NCI-H526 treated with DMSO at 0.1 percent for 48 hours (cell line): ENCODE results near the gene ATF2.

ENCODE experiments used
- DNase-seq: peaks from one replicate; lab custom pipeline; 2025; lab: John Stamatoyannopoulos, UW

ATF2 gene, protein sequence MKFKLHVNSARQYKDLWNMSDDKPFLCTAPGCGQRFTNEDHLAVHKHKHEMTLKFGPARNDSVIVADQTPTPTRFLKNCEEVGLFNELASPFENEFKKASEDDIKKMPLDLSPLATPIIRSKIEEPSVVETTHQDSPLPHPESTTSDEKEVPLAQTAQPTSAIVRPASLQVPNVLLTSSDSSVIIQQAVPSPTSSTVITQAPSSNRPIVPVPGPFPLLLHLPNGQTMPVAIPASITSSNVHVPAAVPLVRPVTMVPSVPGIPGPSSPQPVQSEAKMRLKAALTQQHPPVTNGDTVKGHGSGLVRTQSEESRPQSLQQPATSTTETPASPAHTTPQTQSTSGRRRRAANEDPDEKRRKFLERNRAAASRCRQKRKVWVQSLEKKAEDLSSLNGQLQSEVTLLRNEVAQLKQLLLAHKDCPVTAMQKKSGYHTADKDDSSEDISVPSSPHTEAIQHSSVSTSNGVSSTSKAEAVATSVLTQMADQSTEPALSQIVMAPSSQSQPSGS

DNA sequence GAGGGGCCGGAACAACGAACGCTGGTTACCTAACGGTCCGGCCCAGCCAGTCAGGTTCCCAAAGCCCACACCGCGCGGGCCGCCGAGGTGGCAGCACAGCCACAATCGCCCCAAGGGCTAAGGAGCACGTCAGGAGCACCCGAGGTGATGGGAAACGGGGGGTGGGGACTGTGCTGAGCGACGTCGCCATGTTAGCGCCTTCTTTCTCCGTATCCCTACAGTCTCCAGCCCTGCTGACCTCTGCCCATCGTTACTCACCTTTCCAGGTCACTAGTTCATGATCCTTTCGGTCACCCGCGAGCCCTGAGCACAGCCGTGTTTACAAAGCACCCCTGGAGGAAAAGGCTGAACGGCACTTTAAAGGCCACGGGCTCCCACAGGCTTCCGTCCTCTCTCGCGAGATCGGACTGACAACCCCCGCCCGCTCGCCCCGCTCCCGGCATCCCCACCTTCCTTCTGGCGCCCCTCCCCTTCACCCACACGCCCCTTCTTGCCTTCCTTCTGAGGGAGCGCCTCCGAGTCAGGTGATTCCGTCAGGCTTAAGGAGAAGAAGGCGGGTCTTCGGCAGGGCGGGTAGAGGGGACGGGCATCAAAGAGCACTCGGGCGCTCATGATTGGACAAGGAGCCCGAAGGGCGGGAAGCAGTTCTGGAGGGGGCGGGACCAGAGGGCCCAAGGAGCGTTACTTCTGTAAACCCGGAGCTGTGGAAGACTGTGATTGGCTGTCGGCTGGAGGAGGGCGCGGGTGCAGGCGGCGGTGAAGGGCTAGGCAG, at the start of gene ATF2:
ATF2 (minus strand) TSS at position 412 of the 772 bp plus-strand sequence. CDS start 31,760 bp downstream, outside the sequence.
- DNase-seq: peak; percentile 98

DNA sequence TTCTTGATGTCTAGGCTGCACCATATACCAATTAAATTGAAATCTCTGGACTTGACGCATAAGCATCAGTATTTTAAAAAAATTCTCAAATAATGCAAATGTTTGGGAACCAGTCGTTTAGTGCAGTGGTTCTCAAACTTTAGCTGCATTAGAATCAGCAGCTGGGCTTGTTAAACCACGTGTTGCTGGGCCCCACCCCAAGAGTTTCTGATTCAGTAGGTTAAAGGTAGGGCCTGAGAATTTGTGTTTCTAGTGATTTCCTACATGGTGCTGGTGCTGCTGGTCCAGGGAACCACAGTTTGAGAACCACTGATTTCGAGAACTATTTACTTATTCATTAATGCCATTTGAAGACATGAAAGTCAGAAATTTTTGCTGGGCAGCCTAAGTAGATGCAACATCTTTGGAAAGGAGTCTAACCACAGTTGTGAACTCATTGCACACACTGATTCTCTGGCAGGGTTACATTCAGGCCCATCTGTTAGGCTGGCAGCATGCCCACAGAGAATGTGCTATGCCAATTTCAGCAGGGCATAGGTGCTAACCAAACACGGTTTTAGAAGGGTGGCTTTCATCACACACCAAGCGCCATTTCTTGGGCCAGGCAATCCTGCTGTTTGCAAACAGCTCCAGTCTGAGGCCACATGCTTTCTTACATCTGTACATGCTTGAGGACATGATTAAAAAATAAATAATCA, 39.9 kb upstream of the ATF2 start:
- DNase-seq: no peak

DNA sequence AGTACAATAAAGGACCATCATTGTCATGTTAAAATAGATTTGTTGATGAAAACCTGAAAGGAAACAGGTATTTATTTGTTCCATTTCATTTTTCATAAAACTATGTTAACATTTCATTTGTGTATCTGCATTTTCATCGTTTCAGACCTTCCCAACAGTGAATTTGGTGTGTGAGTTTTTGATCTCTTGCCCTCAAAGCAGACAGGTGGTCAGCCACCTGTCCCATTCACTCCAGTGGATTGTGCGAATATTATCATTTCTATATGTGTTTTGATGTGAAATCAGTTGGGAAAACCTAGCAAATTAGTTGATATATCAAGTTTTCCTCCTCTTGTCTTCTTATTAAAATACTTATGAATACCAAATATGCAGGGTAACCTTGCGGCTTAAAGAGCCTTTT, 38.9 kb upstream of the ATF2 start:
- DNase-seq: no peak

DNA sequence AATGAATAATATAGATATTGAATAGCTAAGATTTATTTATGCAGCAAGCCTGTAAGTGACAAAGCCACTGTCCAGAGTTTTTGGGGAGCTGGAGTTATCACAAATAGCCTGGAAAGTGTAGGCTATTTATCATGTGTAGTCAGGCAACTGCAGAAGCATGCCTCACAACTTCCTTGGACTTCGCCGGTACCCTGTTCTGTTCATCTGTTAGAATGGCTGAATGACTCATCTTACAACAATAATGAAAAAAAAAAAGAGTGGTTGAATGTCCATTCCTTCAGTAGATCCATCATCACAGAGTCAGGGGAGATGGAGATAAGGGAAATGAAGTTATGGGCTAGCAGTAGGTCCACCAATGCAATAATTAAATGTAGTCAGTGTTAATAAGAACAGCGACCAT, 37.5 kb upstream of the ATF2 start:
- DNase-seq: no peak

DNA sequence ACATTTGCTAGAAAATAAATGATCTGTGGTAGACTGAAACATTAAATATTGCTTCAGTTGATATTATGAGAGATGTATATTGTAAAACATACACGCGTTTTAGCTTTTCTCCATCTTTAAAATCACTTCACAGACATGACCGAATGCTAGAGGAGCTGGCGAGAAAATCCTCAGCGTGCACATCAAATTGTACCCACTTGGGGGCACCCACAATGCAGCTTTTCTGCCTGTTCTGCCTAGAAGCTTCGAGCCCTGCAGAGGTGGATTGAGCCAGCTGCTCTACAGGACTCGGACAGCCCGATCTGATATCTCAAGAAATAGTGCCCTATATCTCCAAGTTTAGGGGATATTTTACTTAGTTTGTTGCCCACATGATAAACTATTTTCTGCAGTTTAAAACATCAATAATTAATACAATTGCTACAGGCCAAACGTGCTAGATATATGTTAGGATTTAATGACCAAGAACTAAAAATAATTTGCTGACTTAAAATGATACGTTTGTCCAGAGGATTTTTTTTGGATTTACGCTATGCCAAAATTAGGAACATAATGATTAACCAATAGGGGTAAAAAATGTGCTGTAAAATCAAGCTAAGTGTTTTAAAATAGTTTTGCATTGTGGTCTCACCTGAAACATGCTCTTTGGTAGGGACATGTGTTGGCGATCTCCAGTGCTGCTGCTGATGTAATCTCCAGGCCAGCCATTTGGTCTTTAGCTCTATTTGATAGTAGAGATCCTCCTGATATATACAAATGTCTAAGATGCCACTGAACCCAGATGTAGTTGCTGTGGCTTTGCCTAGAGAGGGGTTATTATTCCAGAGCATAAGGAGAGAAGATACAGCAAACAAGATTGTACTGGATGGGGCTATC, 35.9 kb upstream of the ATF2 start:
- DNase-seq: peak; percentile 53

DNA sequence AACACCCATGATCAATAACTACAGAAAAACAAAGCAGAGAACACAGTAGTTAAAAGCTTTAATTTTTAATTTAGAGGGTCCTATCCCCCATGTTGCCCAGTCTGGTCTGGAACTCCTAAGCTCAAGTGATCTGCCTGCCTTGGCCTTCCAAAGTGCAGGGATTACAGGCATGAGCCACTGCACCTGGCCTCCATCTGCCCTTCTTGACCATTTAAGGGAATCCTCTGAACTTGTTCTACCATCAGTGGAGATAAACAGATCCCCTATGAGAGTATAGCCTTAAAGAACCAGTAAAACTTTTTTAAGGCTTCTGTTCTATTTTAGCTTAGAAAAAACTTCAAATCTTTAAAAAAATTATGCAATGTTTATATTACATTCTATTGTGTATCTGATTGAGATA, 27.0 kb upstream of the ATF2 start:
- DNase-seq: no peak

DNA sequence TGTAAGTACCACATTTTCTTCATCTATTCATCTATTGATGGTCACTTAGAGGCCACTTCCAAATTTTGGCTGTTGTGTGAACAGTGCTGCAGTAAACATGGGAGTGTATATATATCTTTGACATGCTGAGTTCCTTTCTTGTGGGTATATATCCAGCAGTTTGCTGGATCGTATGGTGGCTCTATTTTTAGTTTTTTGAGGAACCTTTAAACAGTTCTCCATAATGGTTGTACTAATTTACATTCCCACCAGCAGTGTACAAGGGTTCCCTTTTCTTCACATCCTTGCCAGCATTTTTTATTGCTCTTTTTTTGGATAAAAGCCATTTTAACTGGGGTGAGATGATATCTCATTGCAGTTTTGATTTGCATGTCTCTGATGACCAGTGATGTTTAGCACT, 20.8 kb upstream of the ATF2 start:
- DNase-seq: no peak

DNA sequence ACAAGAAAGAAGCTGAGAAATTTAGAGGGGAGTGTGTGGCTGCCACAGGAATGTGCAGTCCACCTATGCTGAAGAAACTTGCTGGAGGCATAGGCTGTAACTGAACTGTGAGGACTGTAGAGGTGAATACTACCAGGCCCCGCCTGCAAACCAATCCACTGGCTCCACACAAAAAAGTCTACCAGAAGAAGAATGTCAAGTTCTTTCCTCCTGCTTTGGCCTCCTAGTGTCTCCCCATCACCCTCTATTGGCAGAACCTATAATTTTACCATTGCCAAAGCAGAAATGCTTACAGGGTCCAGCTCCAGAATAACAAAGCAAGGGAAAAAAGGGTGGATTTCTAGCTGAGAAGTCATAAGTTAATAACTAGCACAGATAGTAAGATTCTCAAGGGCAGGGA, 19.4 kb upstream of the ATF2 start:
- DNase-seq: no peak

DNA sequence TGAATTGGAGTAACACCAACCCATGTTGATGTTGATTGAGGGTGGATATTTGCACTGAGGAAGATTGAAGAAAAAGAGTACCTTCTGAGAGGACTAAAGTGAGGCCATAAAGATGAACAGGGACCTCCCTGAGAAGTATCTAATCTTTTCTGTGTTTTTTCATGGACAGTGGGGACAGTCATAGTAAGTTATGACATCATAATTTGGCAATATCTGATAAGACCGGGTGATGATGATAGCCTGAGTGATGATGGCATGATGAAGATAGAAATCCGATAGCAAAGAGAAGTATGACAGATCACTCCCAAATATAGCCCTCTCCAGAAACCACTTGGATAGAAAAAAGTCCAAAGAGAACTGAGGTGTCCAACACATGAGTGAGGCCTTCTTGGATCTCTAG, 15.7 kb upstream of the ATF2 start:
- no peak for DNase-seq

DNA sequence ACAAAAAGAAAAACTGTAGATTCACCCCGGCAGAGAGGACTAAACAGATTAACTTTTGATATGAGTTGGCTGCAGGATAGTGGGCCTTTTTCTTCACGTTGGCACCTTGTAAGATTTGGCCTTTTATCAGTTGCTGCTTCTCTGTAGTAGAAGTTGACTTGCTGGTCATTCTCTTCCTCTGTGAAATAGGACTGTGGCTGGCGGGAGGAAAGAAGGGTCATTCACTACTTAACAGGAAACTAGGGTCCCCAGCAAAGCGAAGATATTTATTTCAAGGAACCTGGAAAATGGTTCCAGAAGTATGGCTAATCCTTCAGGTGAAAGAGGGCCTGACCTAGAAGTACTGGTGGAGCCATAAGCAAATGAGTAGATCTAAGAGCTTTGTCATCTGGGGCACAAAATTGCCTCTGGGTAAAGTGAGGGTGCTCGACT, 13.9 kb upstream of the ATF2 start:
- DNase-seq: no peak

DNA sequence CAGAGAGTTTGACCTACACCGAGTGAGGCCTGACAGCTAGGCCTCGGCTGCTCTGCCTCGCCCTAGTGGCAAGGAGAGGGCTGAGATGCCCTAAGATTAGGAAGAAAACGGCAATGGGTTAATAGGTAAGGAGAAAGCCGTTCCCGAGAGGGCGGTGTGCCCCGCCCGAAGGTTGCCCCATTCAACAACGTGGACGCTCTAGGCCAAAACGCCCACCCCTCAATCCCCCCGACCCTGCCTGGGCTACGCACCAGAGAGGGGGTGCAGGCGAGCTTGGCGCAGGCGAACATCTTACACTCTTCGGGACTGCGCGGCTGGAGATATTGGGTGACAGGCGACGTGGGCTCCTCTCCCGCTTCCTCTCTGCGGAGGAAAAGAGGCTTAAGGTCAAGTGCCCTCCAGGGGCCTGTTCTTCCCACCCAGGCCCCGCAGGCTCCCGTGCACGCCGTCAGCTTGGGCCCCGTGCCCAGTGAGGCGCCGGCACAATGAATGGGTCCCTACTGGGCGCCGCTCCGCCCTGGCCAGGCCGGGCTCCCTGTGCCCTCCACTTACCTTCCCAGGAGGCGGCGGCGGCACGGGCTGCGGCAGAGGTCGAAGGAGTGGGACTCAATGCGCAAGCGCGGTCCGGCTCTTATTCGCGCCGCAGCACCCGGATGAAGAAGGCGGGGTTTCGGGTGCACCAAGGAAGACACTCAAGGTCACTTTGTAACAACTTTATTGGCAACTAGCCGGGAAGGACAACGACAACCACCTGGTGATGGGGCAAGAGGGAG, 13.3 kb upstream of the ATF2 start, which contains the start of gene ATP5MC3:
ATP5MC3 (minus strand) TSS at position 607 of the 773 bp plus-strand sequence; CDS start at position 290, 317 bp downstream.
- peak; percentile 90 for DNase-seq

DNA sequence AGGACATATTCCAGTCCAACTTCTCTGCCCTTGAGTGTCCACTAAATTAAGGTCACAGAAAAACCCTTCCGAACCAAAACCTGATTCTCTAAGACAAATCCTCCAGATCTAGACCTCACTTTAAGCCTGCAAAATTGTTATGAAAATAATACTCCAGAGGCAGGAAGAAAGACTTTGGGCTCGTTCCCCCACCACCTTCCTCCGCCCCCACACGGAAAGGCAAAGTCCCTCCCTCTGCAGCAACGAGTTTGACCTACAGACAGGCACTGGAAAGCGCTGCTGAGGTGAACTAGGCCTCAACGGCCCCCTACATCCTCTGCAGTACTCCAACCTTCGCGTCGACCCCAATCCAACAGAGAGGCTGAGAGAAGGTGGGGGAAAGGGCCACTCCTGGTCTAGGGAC, 12.7 kb upstream of the ATF2 start:
- DNase-seq: peak; percentile 55

DNA sequence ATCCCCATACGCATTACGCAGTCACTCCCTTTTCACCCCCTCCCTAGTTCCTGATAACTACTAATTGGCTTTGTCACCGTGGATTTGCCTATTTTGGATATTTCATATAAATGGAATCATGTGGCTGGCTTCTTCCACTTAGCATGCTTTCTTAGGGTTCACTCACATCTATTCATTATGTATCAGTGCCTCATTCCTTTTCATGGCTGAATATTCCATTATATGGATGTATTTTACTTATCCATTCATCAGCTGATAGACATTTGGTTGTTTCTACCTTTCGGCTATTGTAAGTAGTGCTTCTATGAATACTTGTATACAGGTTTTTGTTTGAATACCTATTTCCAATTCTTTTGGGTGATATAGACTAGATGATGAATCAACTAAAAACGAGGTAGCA, 8.6 kb upstream of the ATF2 start:
- no peak for DNase-seq

DNA sequence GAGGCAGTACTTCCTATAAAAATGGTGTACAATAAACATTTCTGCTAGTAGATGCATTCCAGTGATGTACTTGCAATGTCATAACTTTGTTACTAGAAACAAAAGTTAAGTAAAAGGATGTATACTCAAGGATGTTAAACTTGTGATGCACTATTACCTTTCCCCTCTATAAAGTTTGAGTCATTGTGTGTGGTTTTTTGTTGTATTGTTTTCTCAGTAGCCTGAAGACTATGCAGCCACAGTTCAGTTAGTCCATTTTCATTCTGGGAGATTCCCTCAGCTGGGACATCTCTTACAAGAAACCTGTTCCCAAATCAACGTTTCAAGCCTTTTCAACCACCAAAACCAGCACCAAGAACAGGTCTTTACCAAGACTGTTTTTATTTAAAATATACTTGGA, 7.9 kb upstream of the ATF2 start:
- no peak for DNase-seq

DNA sequence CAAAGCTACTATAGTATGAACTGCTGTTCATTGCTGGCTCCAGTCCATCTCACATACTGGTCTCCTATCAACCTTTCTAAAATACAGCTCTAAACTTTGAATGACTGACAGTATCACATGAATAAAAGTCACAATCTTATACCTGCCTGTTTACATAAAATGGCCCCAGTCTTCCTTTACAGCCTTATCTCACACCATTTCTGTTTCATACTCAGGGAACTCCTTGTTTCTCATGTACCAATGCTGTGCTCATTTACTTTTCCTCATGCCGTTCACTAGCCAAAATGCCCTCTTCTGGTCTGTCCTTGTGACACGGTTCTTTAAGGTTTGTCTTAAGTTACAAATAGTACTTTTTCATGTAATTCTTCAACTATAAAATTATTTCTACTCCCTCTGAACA, 7.3 kb upstream of the ATF2 start:
- no peak for DNase-seq

DNA sequence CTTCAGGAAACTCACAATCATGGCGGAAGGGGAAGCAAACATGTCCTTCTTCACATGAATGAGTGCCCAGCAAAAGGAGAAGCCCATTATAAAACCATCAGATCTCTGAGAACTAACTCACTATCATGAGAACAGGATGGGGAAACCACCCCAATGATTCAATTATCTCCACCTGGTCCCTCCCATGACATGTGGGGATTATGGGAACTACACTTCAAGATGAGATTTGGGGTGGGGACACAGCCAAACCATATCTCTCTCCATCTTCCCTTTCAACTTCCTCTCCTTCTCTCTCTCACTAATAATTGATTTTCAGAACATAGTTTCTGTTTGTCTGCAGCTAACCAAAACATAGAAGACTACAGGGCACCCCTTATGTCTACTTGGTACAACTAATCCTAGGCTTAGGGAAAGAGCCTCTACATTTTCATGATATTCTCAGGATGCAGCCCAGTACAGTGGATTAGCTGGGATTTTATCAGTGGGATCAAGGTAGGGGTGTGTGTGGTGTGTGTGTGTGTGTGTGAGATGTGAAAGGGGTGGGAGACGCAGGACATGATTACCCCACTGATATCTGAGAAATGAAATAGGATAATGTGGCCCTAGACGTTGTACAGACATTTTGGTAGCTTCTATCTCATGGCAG, 2.8 kb upstream of the ATF2 start:
- no peak for DNase-seq

DNA sequence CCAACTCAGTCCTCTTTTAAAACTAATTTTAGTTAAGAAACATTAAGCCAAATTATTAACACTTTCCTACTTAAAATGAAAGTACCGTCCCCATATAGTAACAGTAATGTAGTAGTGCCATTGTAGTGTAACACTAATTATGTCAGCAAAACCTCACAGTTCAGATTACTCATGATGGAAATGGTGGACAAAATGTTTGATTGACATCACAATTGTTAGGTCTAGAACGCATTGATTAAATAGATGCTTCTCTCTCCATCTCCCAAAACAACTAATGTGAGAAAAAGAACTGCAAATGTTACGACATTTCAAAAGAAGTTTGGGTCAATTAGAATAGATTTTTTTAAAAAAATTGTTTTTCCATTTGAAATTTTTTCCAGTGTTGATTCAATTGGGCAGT, 1.2 kb upstream of the ATF2 start:
- DNase-seq: no peak

DNA sequence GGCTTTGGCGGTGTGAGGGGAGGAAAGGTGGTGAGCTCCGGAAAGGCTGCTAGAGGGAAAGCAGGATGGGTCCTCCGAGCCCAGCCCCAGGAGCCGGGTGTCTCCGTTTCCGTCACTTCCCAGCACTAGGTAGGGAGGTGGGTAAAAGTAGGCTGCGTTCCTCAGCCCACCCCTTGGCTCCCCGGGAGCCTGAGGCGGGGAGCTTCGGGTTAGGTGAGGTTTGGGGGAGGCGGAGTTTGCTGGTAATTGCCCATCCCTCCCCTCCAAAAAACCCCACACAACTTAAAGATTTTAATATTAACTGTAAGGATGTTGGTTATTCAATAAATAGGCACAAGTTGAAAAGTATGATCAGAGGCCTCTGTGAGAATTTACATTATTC, 552 bp upstream of the ATF2 start:
- no peak for DNase-seq

DNA sequence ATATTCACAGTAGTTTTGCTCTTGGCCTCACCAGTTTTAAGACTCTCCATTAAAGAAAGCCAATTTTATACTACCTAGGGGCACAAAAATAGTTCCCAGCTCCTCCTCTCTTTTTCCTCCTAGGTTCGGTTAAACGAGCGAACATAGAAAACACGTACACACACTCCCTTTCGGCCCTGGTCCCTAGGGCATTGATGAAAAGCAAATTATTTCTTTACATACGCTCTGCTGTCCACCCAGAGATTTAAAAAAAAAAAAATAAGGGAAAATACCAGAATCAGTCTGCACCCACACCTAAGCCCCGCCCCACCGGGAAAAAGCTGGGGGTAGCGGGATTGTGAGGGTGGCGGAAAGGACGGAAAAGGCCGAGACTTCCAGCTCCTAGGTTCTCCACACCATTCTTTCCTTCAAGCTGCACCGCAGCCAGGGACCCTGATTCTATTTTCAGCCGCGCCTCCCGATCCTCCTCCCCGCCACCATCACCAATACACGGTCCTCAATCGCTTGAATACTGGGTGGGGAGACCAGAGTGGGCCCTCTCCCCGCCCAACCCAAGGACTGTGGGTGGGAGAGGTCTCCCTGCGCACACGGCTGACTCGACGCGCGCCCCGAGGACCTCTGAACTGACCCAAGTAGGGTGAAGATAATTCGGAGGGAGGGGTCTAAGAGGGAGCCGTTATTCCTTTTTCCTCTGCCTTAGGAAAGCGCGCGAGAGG, 769 bp downstream of the ATF2 start:
- DNase-seq: peak; percentile 68
